H1 (cell line): Measurements from ENCODE around the gene CACNB4. TPM values are rescaled to one million over a fixed set of nuclear protein-coding genes. Genes with fewer than 3 reads are reported as not detected.

Experiments used
- NRF1 ChIP-seq: IDR thresholded peaks from 2 replicates; pipeline ENCODE4 v1.6.1; 2011; ENCODE audit warnings: mild to moderate bottlenecking, low read depth, low read length, improper control_type of control experiment
- RNF2 ChIP-seq: fragments of 200-900, 300-1000 bp; sonication (generic); IDR thresholded peaks from 2 replicates; pipeline ENCODE4 v1.7.1; 2016; ENCODE audit warnings: borderline replicate concordance, low read depth, mild to moderate bottlenecking, antibody characterized with exemption, low read length; ENCODE audit not compliant: poor library complexity, severe bottlenecking; ENCODE audit errors: missing control alignments
- polyA plus RNA-seq, 7 experiments: library from polyadenylated mRNA; depleted of rRNA in 3 of 7; stranded (reverse) in 5 of 7; unstranded in 2 of 7; fragments of >200 nt in 5 of 7; fragments of 200-250 nt in 2 of 7; gene quantifications; 1 replicate in 5 of 7; 2 replicates in 1 of 7; 4 replicates in 1 of 7; pipeline versions ENCODE4 v1.2.1 to v1.2.3, GENCODE V29; 2011 to 2013; ENCODE audit warnings: missing spikeins in 2 of 7, mixed read lengths in 2 of 7
- total RNA-seq: library from RNA; stranded (reverse); fragmentation: NEBNext Ultra II Directional; extraction: Animal tissue kit (Norgen Biotek cat#: 25700); gene quantifications from 2 replicates; pipeline ENCODE4 v1.2.1, GENCODE V29; 2021

The CACNB4 gene
- total and polyA plus RNA-seq, 2 of the 8 experiments (the other 6 are each of a cell fraction or from before 2014, with no cell fraction given): 2.0 to 4.0 TPM

DNA sequence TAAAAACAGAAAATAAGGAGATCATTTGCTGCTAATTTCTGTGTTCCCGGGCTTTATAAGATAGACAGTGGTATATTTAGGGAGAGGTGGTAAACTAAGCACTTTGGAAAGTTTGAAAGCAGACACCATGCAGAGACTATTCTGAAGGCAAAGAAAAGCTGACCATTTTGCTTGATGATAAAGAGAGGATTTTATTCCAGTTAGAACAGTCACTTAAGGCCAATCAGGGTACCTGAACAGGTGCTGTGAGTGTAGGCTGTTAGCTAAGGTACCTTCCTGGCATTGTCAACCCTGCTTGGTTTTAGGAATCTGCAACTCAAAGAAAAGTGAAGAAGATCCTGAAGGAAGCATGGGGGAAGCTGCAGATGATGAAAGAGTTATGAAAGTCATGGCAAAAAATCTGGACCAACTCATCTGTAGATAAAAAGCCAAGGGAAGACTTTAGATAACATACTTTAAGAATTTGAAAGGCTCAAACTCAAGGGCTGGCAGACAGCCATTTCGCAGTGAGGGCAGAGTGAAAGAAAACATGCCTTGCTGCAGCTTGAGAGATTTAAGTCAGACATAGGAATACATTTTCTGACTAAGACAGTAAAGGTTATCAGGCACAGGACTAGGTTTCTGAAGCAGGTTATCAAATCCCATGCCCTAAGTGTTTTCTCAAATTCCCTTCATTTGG is 190.5 kb downstream of the CACNB4 start (continued):
- TF ChIP-seq RNF2: no peak
- TF ChIP-seq NRF1: no peak
